ENCODE measurements around the gene TSEN54.

TSEN54 gene

DNA sequence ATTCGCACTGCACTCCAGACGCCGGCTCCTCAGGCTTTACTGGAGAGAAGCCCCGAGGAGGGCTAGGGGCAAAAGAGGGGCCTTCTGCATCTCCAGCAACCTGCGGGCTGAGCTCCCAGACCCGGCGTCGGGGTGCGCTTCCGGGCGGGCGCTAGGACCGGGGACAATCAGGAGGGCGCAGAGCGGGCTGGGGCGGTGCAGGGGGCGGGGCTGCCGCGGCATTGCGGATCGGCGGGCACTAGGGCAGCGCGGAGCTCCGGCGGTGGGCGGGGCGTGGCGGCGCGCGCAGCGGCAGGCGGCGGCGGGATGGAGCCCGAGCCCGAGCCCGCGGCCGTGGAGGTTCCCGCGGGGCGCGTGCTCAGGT lies at the start of gene TSEN54:
TSS of gene TSEN54 (plus strand) at position 274 of the 364 bp plus-strand sequence. CDS start at position 307, 33 bp downstream.
- H3K4me3 ChIP-seq (ENCODE audit: low read depth, low read length) = peak within 1 kb of the TSS; percentile 79
- TF ChIP-seq, protein P1, sequence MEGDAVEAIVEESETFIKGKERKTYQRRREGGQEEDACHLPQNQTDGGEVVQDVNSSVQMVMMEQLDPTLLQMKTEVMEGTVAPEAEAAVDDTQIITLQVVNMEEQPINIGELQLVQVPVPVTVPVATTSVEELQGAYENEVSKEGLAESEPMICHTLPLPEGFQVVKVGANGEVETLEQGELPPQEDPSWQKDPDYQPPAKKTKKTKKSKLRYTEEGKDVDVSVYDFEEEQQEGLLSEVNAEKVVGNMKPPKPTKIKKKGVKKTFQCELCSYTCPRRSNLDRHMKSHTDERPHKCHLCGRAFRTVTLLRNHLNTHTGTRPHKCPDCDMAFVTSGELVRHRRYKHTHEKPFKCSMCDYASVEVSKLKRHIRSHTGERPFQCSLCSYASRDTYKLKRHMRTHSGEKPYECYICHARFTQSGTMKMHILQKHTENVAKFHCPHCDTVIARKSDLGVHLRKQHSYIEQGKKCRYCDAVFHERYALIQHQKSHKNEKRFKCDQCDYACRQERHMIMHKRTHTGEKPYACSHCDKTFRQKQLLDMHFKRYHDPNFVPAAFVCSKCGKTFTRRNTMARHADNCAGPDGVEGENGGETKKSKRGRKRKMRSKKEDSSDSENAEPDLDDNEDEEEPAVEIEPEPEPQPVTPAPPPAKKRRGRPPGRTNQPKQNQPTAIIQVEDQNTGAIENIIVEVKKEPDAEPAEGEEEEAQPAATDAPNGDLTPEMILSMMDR (IDR thresholded peaks at IDR 0.05; ENCODE audit: borderline replicate concordance, insufficient read depth, low read depth, low read length) = no peak

DNA sequence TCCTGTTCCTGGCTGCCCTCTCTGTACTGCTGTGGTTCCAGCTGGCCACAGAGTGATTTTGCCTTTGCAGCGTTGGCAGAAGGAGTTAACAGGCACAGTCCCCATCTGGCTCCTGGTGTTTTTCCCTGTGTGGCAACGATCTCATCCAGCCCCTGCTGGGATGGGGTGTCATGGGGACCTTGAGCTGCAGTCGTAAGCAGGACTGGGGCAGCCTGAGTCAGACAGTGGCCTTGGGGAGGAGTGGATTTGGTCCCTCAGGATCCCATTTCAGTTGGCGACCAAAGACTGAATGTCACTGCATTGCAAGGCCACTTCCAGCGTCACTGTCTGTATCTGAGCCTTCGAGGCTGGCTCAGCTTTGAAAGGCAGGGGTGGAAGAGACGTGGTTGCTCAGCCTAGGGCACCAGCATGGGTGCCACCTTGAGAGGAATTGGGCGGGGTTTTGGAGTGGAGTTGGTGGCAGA lies 48.0 kb upstream of the TSEN54 start:
- TF ChIP-seq, protein P1 (IDR thresholded peaks at IDR 0.05; ENCODE audit: borderline replicate concordance, insufficient read depth, low read depth, low read length) = no peak
- H3K4me3 ChIP-seq (ENCODE audit: low read depth, low read length) = no peak overlapping the region

DNA sequence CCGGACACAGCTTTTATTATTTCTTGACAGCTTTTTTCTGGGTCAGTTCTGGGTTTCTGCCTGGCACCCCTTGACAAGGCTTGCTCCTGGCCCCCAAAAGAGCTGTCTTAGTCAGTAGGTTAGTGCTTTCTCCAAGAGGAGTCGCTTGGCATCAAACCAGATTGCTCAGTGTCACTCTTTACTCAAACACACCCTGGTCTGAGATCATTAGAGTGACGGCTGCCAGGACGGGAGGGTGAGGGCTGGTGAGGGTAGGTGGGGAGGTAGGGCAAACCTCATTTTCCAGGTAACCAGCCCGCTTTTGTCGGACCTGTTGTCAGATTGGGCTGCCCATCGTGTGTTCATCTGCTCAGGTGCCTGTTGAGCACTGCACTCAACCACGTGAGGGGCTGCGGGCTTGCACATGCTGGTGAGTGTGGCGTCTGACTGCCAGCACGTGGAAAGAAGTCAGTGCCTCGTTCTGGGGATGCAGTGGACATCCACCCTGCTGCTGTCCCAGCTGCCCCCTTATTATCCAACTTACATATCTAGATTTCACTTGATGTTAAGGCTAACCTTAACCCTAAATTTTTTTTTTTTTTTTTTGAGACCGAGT lies 47.5 kb upstream of the TSEN54 start:
- TF ChIP-seq, protein P1 (IDR thresholded peaks at IDR 0.05; ENCODE audit: borderline replicate concordance, insufficient read depth, low read depth, low read length) = no peak
- H3K4me3 ChIP-seq (ENCODE audit: low read depth, low read length) = no peak overlapping the region

DNA sequence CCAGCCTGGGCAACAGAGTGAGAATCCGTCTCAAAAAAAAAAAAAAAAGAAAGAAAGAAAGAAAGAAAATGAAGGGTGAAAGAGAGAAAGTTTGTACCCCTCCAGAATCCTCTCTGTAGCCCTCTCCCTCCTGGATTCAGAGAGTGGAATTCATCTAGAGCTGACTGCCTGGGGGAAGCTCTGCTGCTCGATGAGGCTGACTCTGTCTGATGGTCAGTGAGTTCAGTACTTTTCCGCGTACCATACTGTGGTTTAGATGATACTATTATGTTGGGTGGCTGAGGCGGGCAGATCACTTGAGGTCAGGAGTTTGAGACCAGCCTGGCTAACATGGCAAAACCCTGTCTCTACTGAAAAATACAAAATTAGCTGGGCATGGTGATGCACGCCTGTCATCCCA lies 45.1 kb upstream of the TSEN54 start:
- TF ChIP-seq, protein P1 (IDR thresholded peaks at IDR 0.05; ENCODE audit: borderline replicate concordance, insufficient read depth, low read depth, low read length) = no peak
- no peak overlapping the region for H3K4me3 ChIP-seq (ENCODE audit: low read depth, low read length)

DNA sequence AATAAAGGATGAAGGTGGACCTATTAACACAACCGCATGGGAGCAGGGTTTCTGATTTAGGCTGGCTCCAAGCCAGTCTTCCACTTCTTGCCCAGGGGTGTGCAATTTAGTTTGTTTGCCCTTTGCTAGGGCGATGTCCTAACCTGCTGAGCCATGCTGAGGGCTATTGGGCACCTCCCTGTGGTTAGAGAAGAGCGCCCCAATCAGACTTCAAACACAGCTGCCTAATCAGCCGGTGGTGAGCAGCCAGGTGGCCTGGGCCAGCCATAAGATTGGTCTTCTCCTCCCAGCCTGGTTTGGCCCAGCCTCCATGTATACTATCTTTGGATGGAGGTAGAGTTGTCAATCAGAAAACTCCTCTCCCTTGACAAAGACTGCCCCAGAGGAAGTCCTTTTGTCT lies 44.2 kb upstream of the TSEN54 start:
- TF ChIP-seq, protein P1 (IDR thresholded peaks at IDR 0.05; ENCODE audit: borderline replicate concordance, insufficient read depth, low read depth, low read length) = no peak
- no peak overlapping the region for H3K4me3 ChIP-seq (ENCODE audit: low read depth, low read length)

DNA sequence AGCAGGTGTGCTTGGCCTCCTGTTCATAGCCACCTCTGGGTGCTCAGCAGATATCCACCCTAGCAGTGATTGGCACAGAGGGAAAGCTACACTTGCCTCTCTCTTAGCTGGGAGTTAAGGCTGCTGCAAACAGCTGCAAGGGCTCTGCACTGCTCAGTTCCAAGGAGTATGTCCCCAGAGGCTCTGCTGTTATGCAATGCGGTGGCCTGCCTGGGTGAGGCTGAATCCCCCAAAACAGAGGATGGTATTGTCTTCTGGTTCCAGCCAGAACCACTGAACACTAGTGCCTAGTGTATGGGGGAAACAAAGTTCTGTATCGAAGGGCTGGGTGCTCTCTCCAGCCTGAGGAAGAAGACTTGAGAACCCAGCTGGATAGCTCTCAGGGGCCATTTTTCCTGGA lies 43.1 kb upstream of the TSEN54 start:
- TF ChIP-seq, protein P1 (IDR thresholded peaks at IDR 0.05; ENCODE audit: borderline replicate concordance, insufficient read depth, low read depth, low read length) = no peak
- H3K4me3 ChIP-seq (ENCODE audit: low read depth, low read length) = no peak overlapping the region

DNA sequence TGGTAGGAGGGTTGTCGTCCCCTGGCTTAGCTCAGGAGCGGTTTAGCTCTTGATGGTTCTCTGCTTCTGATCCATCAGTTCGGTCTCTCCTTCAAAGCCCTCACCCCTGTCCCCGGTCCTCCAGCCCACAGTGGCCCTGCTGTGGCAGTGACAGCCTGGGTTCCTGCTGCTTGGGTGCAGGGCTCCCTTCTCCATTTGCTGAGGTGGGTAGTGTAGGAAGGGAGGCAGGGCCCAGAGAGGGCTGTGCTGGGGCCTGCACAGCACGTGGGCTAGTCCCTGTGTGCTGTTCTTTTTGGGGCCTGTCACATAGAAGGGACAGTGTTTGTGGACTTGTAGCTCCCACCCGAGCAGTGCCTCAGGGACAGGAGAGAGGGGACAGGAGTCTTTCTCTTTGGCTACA lies 41.6 kb upstream of the TSEN54 start:
- TF ChIP-seq, protein P1 (IDR thresholded peaks at IDR 0.05; ENCODE audit: borderline replicate concordance, insufficient read depth, low read depth, low read length) = no peak
- H3K4me3 ChIP-seq (ENCODE audit: low read depth, low read length) = no peak overlapping the region

Measured in GM12875 (cell line).